Activated naive CD8-positive, alpha-beta T cell treated with anti-CD3 and anti-CD28 coated beads, Interleukin-2, amount 50 U/mL, for 24 hours (primary cell): ENCODE measurements around the gene TVP23A.
"Not testable (repeated sequence)": the region's sequence is repeated elsewhere in the genome, so short reads cannot be mapped to it uniquely, and the experiment has no call there.

Experiments used
- ATAC-seq: fragments of 150-1000 bp; cut with Tn5 transposase; one replicate; pipeline ENCODE4 v1.10.0; 2021
- DNase-seq: peaks from one replicate; pipeline ENCODE4 v3.0.0; 2021
- H3K27ac Mint-ChIP-seq: one replicate; pipeline ENCODE4 v1.8.0; 2021; ENCODE audit warnings: mild to moderate bottlenecking, mixed read lengths
- H3K27me3 Mint-ChIP-seq: one replicate; pipeline ENCODE4 v1.8.0; 2021; ENCODE audit warnings: mixed read lengths
- H3K36me3 Mint-ChIP-seq: one replicate; pipeline ENCODE4 v1.8.0; 2021; ENCODE audit warnings: low read depth, mixed read lengths
- H3K4me1 Mint-ChIP-seq: one replicate; pipeline ENCODE4 v1.8.0; 2021; ENCODE audit warnings: mixed read lengths
- H3K4me3 Mint-ChIP-seq: one replicate; pipeline ENCODE4 v1.8.0; 2021; ENCODE audit warnings: mild to moderate bottlenecking, moderate library complexity, mixed read lengths
- H3K9me3 Mint-ChIP-seq: one replicate; pipeline ENCODE4 v1.8.0; 2021; ENCODE audit warnings: mixed read lengths

The TVP23A gene

DNA sequence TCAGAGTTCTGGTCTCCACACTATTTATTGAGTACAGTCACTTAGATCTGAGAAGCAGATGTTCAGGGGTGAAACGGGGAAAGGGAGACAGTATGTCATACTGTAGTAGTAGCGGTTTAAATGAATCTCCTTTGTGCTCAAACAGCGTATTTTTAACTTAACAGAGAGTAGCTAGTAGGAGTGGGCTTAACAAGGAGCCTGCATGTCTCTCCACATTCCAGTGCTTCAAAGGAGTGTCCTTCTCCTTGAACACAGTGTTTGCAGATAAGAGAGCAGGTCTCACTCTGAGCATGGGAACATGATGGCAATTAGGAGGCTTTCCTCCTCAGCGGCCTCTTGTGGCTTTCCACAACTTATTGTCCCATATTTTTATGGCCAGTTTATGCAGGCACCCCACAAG is 30.0 kb downstream of the TVP23A start:
- not testable (repeated sequence) for H3K27ac Mint-ChIP-seq, ATAC-seq, H3K36me3 Mint-ChIP-seq, H3K9me3 Mint-ChIP-seq, H3K4me1 Mint-ChIP-seq, DNase-seq, H3K27me3 Mint-ChIP-seq, H3K4me3 Mint-ChIP-seq

DNA sequence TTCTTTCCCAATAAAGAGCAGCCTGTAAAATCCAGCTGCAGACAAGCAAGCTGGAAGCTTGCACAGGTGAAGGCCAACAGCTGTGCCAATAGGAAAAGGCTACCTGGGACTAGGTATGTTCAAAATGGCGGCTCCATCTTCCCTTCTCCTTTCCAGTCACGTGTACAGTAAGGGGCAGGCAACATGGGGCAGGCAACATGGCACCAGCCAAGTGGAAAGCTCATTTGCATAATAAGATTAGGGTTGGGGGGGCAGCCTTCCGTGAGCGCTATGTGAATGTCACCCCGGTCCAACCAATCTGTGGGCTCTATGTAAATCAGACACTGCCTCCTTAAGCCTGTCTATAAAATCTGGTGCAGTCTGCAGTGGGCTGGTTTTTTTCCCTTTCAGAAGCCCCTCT is 31.3 kb downstream of the TVP23A start:
- Mint-ChIP-seq H3K9me3 (no peaks in the 10 kb centered on the region), H3K4me1 (no peaks in the 10 kb centered on the region), H3K27me3 (no peaks in the 10 kb centered on the region), H3K36me3 (no peaks in the 10 kb centered on the region), H3K4me3 (no peak overlapping the region), H3K27ac (no peak overlapping the region)
- no peak for ATAC-seq
- DNase-seq, result no peak

DNA sequence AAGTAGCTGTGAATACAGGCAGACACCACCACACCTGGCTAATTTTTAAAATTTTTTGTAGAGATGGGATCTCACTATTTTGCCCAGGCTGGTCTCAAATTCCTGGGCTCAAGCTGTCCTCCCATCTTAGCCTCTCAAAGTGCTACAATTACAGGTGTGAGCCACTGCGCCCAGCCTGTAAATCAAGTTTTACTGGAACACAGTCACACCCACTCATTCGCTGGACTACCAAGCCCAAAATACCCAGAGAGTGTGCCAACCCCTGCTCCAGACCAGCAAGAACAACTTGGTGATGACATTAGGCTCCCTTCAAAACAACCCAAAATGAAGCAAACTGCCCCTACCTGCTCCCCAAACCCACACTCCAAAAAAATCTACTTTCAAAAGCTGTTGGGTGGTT is 36.0 kb downstream of the TVP23A start:
- Mint-ChIP-seq H3K4me1 (peaks cover 7% of the 10 kb centered on the region), H3K4me3 (no peak overlapping the region), H3K36me3 (no peaks in the 10 kb centered on the region), H3K27me3 (peaks cover 2% of the 10 kb centered on the region), H3K27ac (no peak overlapping the region), H3K9me3 (no peaks in the 10 kb centered on the region)
- DNase-seq, result no peak
- no peak for ATAC-seq

DNA sequence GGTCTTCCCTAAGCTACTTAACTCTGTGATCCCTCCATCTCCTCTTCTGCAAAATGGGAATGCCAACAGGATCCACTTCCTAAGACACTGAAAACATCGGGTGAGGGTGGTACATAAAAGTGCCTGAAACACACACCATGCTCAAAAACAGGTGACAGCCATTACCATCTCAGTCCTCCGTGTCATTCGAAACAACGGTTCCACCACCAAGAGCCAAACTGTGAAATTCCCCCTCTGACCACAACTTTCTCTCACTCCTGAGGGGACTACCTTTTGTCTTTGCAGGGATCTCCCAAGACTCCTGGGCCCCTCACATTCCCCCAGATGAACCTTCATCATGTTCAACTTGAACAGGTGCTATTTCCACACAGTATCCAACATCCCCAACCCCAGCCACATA is 38.0 kb downstream of the TVP23A start:
- H3K27ac Mint-ChIP-seq, result no peak overlapping the region
- H3K4me3 Mint-ChIP-seq, result no peak overlapping the region
- DNase-seq, result no peak
- H3K4me1 Mint-ChIP-seq, result peaks cover 12% of the 10 kb centered on the region
- no peaks in the 10 kb centered on the region for H3K9me3 Mint-ChIP-seq
- no peaks in the 10 kb centered on the region for H3K36me3 Mint-ChIP-seq
- peaks cover 4% of the 10 kb centered on the region for H3K27me3 Mint-ChIP-seq
- ATAC-seq, result no peak

DNA sequence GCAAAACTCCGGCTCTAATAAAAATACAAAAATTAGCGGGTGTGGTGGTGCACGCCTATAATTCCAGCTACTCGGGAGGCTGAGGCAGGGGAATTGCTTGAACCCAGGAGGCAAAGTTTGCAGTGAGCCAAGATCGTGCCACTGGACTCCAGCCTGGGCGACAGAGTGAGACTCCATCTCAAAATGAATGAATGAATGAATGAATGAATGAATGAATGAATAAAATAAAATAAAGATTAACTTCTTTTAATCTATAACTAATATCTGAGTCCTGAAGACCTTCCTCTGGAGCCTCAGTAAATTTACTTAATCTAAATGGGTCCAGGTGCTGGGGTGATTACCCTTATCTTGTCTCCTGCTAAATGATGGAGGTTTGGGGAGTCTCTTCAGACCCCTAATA is 38.7 kb downstream of the TVP23A start:
- peaks cover 17% of the 10 kb centered on the region for H3K4me1 Mint-ChIP-seq
- H3K27me3 Mint-ChIP-seq, ATAC-seq, DNase-seq, H3K36me3 Mint-ChIP-seq, H3K9me3 Mint-ChIP-seq, H3K27ac Mint-ChIP-seq, H3K4me3 Mint-ChIP-seq: not testable (repeated sequence)

DNA sequence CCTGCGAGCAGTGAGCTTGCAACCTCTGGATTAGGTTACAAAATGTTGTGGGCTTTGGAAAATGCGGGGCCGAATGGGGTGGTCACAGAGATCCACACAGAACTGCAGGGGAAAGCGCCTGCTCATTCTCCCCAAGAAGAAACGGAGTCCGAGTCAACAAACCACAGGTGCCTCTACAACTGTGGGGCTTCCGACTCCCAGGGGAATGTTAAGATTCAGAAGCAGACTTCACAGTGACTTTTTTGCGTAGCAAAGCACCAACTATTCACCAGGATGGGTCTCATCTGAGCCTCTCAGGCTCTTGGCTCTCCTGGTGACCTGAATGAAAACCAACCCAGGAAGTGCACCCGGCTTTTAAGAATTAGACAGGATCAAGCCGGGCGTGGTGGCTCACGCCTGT is 41.2 kb downstream of the TVP23A start:
- Mint-ChIP-seq H3K36me3 (no peaks in the 10 kb centered on the region), H3K4me1 (peaks cover 23% of the 10 kb centered on the region), H3K27ac (no peak overlapping the region), H3K4me3 (no peak overlapping the region), H3K9me3 (no peaks in the 10 kb centered on the region), H3K27me3 (peaks cover 4% of the 10 kb centered on the region)
- DNase-seq, result no peak
- ATAC-seq, result no peak

DNA sequence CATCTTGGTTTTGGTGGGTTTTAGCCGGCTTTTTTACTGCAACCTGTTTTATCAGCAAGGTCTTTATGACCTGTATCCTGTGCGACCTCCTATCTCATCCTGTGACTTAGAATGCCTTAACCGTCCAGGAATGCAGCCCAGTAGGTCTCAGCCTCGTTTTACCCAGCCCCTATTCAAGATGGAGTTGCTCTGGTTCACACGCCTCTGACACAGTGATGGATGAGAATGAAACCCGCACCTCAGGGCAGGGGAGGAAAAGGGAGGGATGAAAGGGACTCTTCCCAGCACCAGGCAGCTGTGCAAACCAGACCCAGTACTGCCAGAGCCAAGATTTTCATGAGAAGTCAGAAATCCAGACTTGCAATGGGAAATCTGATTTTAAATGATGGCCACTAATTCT is 41.7 kb downstream of the TVP23A start:
- not testable (repeated sequence) for ATAC-seq, H3K27me3 Mint-ChIP-seq

DNA sequence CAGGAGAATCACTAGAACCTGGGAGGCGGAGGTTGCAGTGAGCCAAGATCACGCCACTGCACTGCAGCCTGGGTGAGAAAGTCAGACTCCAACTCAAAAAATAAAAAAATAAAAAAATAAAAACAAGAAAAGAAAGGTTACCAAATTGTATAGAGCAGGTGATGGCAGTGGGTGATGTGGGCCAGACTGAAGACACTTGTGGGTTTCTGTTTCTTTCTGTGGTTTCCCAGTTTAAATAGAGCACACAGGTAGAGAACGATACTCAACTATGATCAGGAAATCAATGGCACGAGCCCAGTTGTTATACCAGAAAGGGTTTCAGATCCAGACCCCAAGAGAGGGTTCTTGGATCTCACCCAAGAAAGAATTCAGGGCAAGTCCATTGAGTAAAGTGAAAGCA is 42.3 kb downstream of the TVP23A start:
- Mint-ChIP-seq H3K27ac (no peak overlapping the region), H3K36me3 (no peaks in the 10 kb centered on the region), H3K9me3 (no peaks in the 10 kb centered on the region), H3K27me3 (peaks cover 2% of the 10 kb centered on the region), H3K4me3 (no peak overlapping the region), H3K4me1 (peaks cover 22% of the 10 kb centered on the region)
- no peak for DNase-seq
- ATAC-seq, result peak; percentile 61

More for the DNA sequence above, 41.7 kb downstream of the TVP23A start:
- H3K9me3 Mint-ChIP-seq, DNase-seq, H3K36me3 Mint-ChIP-seq, H3K4me3 Mint-ChIP-seq, H3K27ac Mint-ChIP-seq: not testable (repeated sequence)
- peaks cover 21% of the 10 kb centered on the region for H3K4me1 Mint-ChIP-seq

DNA sequence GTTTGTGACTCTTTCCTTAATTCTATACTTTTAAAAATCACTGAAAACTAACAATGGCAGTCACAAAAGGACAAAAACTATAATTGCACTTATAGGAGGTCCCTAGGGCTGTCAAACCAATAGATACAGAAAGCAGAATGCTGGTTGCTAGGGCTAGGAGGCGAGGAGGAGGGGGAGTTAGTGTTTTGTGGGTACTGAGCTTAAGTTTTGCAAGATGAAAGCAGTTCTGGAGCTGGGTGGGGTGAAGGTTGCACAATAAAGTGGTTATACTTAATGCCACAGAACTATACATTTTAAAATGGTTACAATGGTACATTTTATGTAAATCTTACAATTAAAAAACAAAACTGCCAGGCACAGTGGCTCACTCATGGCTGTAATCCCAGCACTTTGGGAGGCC is 47.7 kb downstream of the TVP23A start:
- no peak overlapping the region for H3K4me3 Mint-ChIP-seq
- peaks cover 9% of the 10 kb centered on the region for H3K36me3 Mint-ChIP-seq
- no peaks in the 10 kb centered on the region for H3K27me3 Mint-ChIP-seq
- no peak overlapping the region for H3K27ac Mint-ChIP-seq
- peaks cover 23% of the 10 kb centered on the region for H3K4me1 Mint-ChIP-seq
- DNase-seq, result no peak
- H3K9me3 Mint-ChIP-seq, result no peaks in the 10 kb centered on the region
- no peak for ATAC-seq

DNA sequence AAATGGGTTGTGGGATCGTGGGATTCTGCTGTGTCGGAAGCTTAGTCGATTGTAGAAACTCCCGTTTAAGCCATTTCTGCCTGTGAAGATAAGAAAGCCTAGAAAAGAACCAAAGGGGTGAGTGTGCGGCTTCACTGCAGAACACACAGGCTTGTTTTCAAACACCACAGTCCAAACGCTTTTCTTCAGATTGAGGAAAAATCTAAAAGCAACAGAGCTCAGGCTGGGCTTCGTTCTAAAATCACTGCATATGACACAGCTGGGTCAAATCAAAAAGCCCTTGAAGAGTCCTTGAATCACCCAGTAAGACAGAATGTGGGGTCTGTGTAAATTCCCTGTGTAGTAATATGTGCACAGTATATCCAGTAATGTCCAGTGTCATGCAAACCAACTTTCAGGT is 49.2 kb downstream of the TVP23A start:
- Mint-ChIP-seq H3K36me3 (peaks cover 10% of the 10 kb centered on the region), H3K4me3 (no peak overlapping the region), H3K4me1 (peaks cover 24% of the 10 kb centered on the region), H3K9me3 (no peaks in the 10 kb centered on the region), H3K27me3 (no peaks in the 10 kb centered on the region), H3K27ac (no peak overlapping the region)
- ATAC-seq, result no peak
- DNase-seq, result no peak

DNA sequence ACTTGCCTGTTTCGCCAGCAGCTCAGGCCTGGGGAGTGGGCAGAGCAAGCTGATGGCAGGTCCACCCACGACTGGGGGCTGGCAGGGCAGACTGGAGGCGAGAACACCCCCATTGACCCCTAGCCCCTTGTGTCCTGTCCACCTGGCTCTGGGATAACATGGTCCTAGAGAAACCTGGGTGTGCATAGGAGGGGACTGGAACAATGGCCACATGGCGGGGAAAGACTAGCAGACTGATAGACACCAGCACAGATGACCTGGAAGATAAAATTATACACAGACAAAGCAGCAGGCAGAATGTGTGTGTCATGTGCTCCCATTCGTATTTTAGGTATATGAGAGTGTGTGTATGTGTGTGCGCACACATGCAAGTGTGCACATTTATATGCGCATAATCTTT is 51.5 kb downstream of the TVP23A start:
- ATAC-seq, result no peak
- Mint-ChIP-seq H3K4me3 (no peak overlapping the region), H3K36me3 (peaks cover 26% of the 10 kb centered on the region), H3K9me3 (no peaks in the 10 kb centered on the region), H3K4me1 (peaks cover 25% of the 10 kb centered on the region), H3K27ac (no peak overlapping the region), H3K27me3 (no peaks in the 10 kb centered on the region)
- no peak for DNase-seq

DNA sequence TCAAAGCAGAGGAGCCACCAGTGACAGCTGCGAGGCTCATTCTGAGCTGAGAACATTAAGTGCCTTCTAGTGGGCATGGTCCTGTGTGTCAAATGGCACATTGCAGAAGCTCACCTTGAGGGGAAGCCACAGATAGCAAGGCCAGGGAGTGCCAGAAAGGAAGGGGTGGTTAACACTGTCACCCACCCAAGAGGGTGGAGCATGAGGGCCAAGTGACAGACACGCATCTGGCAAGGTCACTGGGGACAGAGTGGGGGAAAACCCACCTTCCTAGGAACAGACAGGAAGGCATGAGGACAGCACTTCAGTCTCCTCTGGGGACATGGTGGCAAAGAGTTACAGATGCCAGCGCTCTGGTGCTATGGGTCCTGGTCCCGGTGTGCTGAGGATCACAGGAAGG is 52.8 kb downstream of the TVP23A start:
- Mint-ChIP-seq H3K4me1 (peaks cover 21% of the 10 kb centered on the region), H3K4me3 (no peak overlapping the region), H3K27me3 (no peaks in the 10 kb centered on the region), H3K27ac (peak overlapping the region; percentile 40), H3K36me3 (peaks cover 31% of the 10 kb centered on the region), H3K9me3 (no peaks in the 10 kb centered on the region)
- DNase-seq, result peak; percentile 31
- peak; percentile 88 for ATAC-seq

DNA sequence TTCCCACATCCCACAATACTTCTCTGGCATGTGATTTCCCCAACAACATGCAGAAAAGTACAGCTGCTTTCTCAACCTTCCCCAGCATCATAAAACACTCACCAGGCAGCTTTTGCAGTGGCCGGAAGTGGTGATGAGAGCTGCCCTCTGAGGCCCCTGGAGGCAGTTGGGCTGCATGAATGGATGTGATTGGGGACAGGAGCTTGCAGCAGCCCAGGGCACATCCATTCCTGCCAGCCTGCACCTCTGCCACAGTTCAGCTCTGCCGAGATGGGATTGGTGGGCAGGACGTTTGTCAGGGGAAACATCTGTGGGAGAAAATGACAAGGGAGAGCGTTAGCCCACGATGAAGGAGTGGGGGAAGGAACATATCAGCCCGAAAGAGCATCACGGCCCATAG is 55.1 kb downstream of the TVP23A start:
- Mint-ChIP-seq H3K27me3 (no peaks in the 10 kb centered on the region), H3K36me3 (peaks cover 42% of the 10 kb centered on the region), H3K9me3 (no peaks in the 10 kb centered on the region), H3K4me3 (no peak overlapping the region), H3K27ac (no peak overlapping the region), H3K4me1 (peaks cover 18% of the 10 kb centered on the region)
- DNase-seq, result no peak
- no peak for ATAC-seq

DNA sequence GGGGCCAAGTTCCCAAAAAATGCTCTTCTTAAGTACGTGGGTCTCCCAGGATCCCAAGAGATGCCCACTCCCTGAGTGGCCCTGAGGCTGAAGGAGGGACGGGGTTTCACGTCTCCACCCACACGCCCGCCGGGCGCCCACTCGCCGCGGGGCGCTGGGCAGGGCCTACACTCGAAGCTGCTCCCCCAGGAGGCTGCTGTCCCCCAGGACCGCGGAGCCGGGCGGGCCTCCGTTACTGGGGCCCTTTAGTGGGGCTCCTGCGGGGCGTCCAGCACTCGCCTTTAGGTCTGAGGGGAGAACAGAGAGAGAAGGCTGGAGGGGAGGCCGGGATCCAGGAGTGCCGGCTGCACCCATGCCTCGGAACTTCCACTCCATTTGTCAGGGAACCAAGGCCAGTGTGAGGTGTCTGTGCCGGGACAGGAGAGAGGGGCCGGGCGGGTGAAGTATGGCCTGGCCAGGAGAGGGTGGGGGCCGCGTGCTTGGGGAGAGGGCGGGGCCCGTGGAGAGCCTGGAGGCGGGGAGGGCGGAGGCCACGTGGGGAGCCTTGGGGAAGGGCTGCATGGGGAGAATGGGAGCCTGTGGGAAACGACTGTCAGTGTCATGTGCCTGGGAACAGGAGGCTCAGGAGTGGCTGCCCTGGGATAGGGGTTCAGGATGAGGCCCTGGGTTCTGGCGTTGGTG is 56.1 kb downstream of the TVP23A start:
- Mint-ChIP-seq H3K36me3 (peaks cover 46% of the 10 kb centered on the region), H3K27ac (no peak overlapping the region), H3K27me3 (no peaks in the 10 kb centered on the region), H3K4me3 (no peak overlapping the region), H3K4me1 (peaks cover 18% of the 10 kb centered on the region), H3K9me3 (no peaks in the 10 kb centered on the region)
- no peak for ATAC-seq
- no peak for DNase-seq

DNA sequence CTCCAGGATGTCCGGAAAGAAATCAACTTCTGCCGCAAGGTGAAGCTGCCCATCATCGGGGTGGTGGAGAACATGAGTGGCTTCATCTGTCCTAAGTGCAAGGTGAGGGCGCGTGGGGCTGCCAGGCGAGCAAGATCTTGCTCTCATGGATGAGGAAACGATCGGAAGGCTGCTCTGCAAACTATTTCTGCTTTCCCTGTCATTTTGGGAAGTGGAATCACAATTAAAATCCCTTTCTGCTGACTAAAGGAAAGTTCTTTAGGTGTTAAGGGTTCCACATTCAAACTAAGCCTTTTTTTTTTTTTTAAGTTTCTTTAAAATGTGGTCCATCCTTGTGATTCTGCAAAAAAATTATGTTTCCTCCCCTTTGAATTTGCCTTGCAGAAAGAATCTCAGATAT is 57.2 kb downstream of the TVP23A start:
- no peak overlapping the region for H3K27ac Mint-ChIP-seq
- peaks cover 50% of the 10 kb centered on the region for H3K36me3 Mint-ChIP-seq
- H3K27me3 Mint-ChIP-seq, result no peaks in the 10 kb centered on the region
- DNase-seq, result no peak
- H3K4me1 Mint-ChIP-seq, result peaks cover 17% of the 10 kb centered on the region
- no peak for ATAC-seq
- H3K4me3 Mint-ChIP-seq, result no peak overlapping the region
- H3K9me3 Mint-ChIP-seq, result no peaks in the 10 kb centered on the region

DNA sequence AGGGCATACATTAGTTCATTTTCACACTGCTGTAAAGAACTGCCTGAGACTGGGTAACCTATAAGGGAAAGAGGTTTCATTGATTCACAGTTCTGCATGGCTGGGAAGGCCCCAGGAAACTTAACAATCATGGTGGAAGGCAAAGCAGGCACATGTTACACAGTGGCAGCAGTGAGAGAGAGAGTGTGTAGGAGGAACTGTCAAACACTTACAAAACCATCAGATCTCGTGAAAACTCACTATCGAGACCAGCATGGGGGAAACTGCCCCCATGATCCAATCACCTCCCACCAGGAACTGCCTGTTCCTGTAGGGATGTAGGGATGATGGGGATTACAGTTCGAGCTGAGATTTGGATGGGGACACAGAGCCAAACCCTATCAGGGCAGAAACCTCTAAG is 57.7 kb downstream of the TVP23A start:
- Mint-ChIP-seq H3K36me3 (peaks cover 45% of the 10 kb centered on the region), H3K4me1 (peaks cover 12% of the 10 kb centered on the region), H3K27ac (no peak overlapping the region), H3K9me3 (no peaks in the 10 kb centered on the region), H3K27me3 (no peaks in the 10 kb centered on the region), H3K4me3 (no peak overlapping the region)
- ATAC-seq (no peak), DNase-seq (no peak)
